GM23338 (cell line): Measurements from ENCODE around the gene ELOB. TPM values are rescaled to one million over a fixed set of nuclear protein-coding genes. Genes with fewer than 3 reads are reported as not detected.
A peak's percentile ranks its signal among the peaks of the same experiment; 100 is the strongest.

Source experiments
- ATAC-seq: fragments of 200-7000 bp; cut with Tn5 transposase; 3 replicates; pipeline ENCODE4 v1.9.1; 2020
- DNase-seq: peaks from one replicate; pipeline ENCODE4 v3.0.0-alpha.2; 2015; ENCODE audit warnings: low spot score
- H2AFZ ChIP-seq: fragments of 200-600 bp; sonication (generic); 2 replicates; pipeline ENCODE4 v1.8.0; 2016; ENCODE audit warnings: antibody characterized with exemption, mild to moderate bottlenecking, moderate library complexity
- H3F3A ChIP-seq: fragments of 200-600 bp; sonication (generic); replicated peaks from 2 replicates; pipeline ENCODE4 v1.8.0; 2017; ENCODE audit warnings: antibody characterized with exemption, mixed run types, low read depth
- H3K27ac ChIP-seq: fragments of 200-600 bp; sonication (generic); 2 replicates; pipeline ENCODE4 v1.6.1; 2016; ENCODE audit warnings: low read depth
- H3K27me3 ChIP-seq: fragments of 200-600 bp; sonication (generic); 2 replicates; pipeline ENCODE4 v1.8.0; 2016; ENCODE audit warnings: mild to moderate bottlenecking, mixed run types, moderate library complexity; ENCODE audit not compliant: insufficient read depth
- H3K36me3 ChIP-seq: fragments of 200-600 bp; sonication (generic); 2 replicates; pipeline ENCODE4 v1.8.0; 2016; ENCODE audit warnings: mild to moderate bottlenecking; ENCODE audit not compliant: insufficient read depth
- H3K4me1 ChIP-seq: fragments of 200-600 bp; sonication (generic); 2 replicates; pipeline ENCODE4 v1.8.0; 2016; ENCODE audit warnings: mild to moderate bottlenecking, moderate library complexity; ENCODE audit not compliant: insufficient read depth
- H3K4me2 ChIP-seq: fragments of 200-600 bp; sonication (generic); 2 replicates; pipeline ENCODE4 v1.7.1; 2017; ENCODE audit warnings: mixed run types
- H3K4me3 ChIP-seq: fragments of 200-600 bp; sonication (generic); 2 replicates; pipeline ENCODE4 v1.6.1; 2016; ENCODE audit warnings: mixed run types
- H3K79me2 ChIP-seq: fragments of 200-600 bp; sonication (generic); replicated peaks from 2 replicates; pipeline ENCODE4 v1.8.0; 2017; ENCODE audit warnings: mild to moderate bottlenecking; ENCODE audit not compliant: insufficient read depth
- H3K9me2 ChIP-seq: fragments of 200-600 bp; sonication (generic); 2 replicates; pipeline ENCODE4 v1.8.0; 2017; ENCODE audit not compliant: insufficient read depth
- H4K20me1 ChIP-seq: fragments of 200-600 bp; sonication (generic); replicated peaks from 2 replicates; pipeline ENCODE4 v1.8.0; 2017; ENCODE audit warnings: mild to moderate bottlenecking; ENCODE audit not compliant: insufficient read depth
- H3K27ac Mint-ChIP-seq: 2 replicates; pipeline ENCODE4 v1.8.0; 2020; ENCODE audit warnings: inconsistent platforms, mild to moderate bottlenecking, moderate library complexity, mixed read lengths
- H3K27me3 Mint-ChIP-seq: 3 replicates; pipeline ENCODE4 v1.8.0; 2022; ENCODE audit warnings: low read depth, mild to moderate bottlenecking, moderate library complexity, mixed read lengths, inconsistent platforms; ENCODE audit not compliant: insufficient read depth, poor library complexity
- H3K36me3 Mint-ChIP-seq: 3 replicates; pipeline ENCODE4 v1.8.0; 2021; ENCODE audit warnings: low read depth, mild to moderate bottlenecking, inconsistent platforms, moderate library complexity, mixed read lengths
- H3K4me1 Mint-ChIP-seq: 3 replicates; pipeline ENCODE4 v1.8.0; 2020; ENCODE audit warnings: mild to moderate bottlenecking, inconsistent platforms, mixed read lengths
- H3K4me3 Mint-ChIP-seq: 3 replicates; pipeline ENCODE4 v1.8.0; 2021; ENCODE audit warnings: moderate library complexity, mild to moderate bottlenecking, inconsistent platforms, mixed read lengths
- H3K9me3 Mint-ChIP-seq: 3 replicates; pipeline ENCODE4 v1.8.0; 2020; ENCODE audit warnings: moderate library complexity, mild to moderate bottlenecking, inconsistent platforms, mixed read lengths
- CTCF ChIP-seq, 2 experiments: fragments of 200-600 bp in 1 of 2; sonication (generic) in 1 of 2; conservative IDR thresholded peaks; 2 replicates each; pipeline versions ENCODE4 v1.5.1 to v1.6.1; 2016 to 2017; ENCODE audit warnings: antibody characterized with exemption in 2 of 2, low read depth in 2 of 2, mild to moderate bottlenecking in 2 of 2, moderate library complexity in 1 of 2
- ETS1 ChIP-seq: IDR thresholded peaks from 2 replicates; pipeline ENCODE4 v1.6.1; 2016; ENCODE audit warnings: antibody characterized with exemption
- EZH2 ChIP-seq: fragments of 200-600 bp; sonication (generic); IDR thresholded peaks from one replicate; pipeline ENCODE4 v1.8.0; 2017; ENCODE audit warnings: antibody characterized with exemption, mild to moderate bottlenecking, low read depth; ENCODE audit not compliant: unreplicated experiment
- EZH2phosphoT487 ChIP-seq: fragments of 200-600 bp; sonication (generic); IDR thresholded peaks from one replicate; pipeline ENCODE4 v1.8.1; 2018; ENCODE audit warnings: antibody characterized with exemption; ENCODE audit not compliant: unreplicated experiment
- POLR2AphosphoS5 ChIP-seq: IDR thresholded peaks from 2 replicates; pipeline ENCODE4 v1.6.1; 2016; ENCODE audit warnings: antibody characterized with exemption, low read depth
- STAT1 ChIP-seq: IDR thresholded peaks from one replicate; pipeline ENCODE4 v1.6.1; 2016; ENCODE audit warnings: antibody characterized with exemption; ENCODE audit not compliant: unreplicated experiment
- polyA plus RNA-seq: library from polyadenylated mRNA; unstranded; fragments of >200 nt; fragmentation: Nextera tagmentation; extraction: Ambion mirVana; gene quantifications from 2 replicates; pipeline ENCODE4 v1.2.1, GENCODE V29; 2016
- total RNA-seq: library from RNA; depleted of rRNA; stranded (reverse); fragments of >200 nt; shearing (Covaris generic); gene quantifications from 2 replicates; pipeline ENCODE4 v1.2.3, GENCODE V29; 2014

The ELOB gene
- total and polyA plus RNA-seq, 2 experiments from 2014 or later, result 278 to 756 TPM

GRCh38 chr16:2777903-2778629 is 986 bp upstream of the ELOB start:
- Histone ChIP-seq H4K20me1 (peaks cover 7% of the 10 kb centered on the region), H3K9me2 (no peaks in the 10 kb centered on the region), H3K4me1 (peaks cover 14% of the 10 kb centered on the region), H3K4me3 (peak overlapping the region; percentile 98), H3K79me2 (peaks cover 26% of the 10 kb centered on the region), H3K36me3 (0 out of 2 replicates have a peak, but pooled peaks cover 3% of the 10 kb centered on the region), H3F3A (peaks cover 19% of the 10 kb centered on the region; the same call in 1 of the 2 replicates), H3K27me3 (no peaks in the 10 kb centered on the region), H3K4me2 (peak overlapping the region; percentile 97), H3K27ac (peak overlapping the region; percentile 97), H2AFZ (no peak overlapping the region)
- H3K4me3 Mint-ChIP-seq, result peak overlapping the region; percentile 92
- H3K4me1 Mint-ChIP-seq, result peaks cover 22% of the 10 kb centered on the region
- ATAC-seq (peak; percentile 22), DNase-seq (peak; percentile 51)
- no peaks in the 10 kb centered on the region; the same call in 1 of the 3 replicates for H3K9me3 Mint-ChIP-seq
- peak overlapping the region; percentile 98 for H3K27ac Mint-ChIP-seq
- no peak for TF ChIP-seq CTCF (conservative IDR thresholded peaks at IDR 0.05; ENCODE audit: low read depth in 2 of 2)
- no peak for TF ChIP-seq STAT1
- peak; percentile 43 for TF ChIP-seq POLR2AphosphoS5
- H3K27me3 Mint-ChIP-seq, result peaks cover 18% of the 10 kb centered on the region
- peaks cover 29% of the 10 kb centered on the region for H3K36me3 Mint-ChIP-seq

- Histone ChIP-seq H3K4me2 (peak overlapping the region; percentile 78), H3K79me2 (peaks cover 26% of the 10 kb centered on the region), H3F3A (peaks cover 32% of the 10 kb centered on the region), H3K4me3 (peak overlapping the region; percentile 91), H4K20me1 (peaks cover 11% of the 10 kb centered on the region), H3K36me3 (0 out of 2 replicates have a peak, but pooled peaks cover 3% of the 10 kb centered on the region), H3K27ac (no peak overlapping the region), H3K27me3 (no peaks in the 10 kb centered on the region), H2AFZ (no peak overlapping the region), H3K9me2 (no peaks in the 10 kb centered on the region), H3K4me1 (peaks cover 14% of the 10 kb centered on the region)
- ATAC-seq (peak; percentile 1; the same call in 1 of the 3 replicates), DNase-seq (peak; percentile 48)
- H3K36me3 Mint-ChIP-seq, result peaks cover 42% of the 10 kb centered on the region
- TF ChIP-seq EZH2phosphoT487, result no peak
- peak overlapping the region; percentile 91 for H3K27ac Mint-ChIP-seq
- peaks cover 25% of the 10 kb centered on the region for H3K4me1 Mint-ChIP-seq
- peak overlapping the region; percentile 92 for H3K4me3 Mint-ChIP-seq
- H3K27me3 Mint-ChIP-seq, result peaks cover 31% of the 10 kb centered on the region
- H3K9me3 Mint-ChIP-seq, result no peaks in the 10 kb centered on the region; the same call in 1 of the 3 replicates
These were observed 460 bp downstream of the ELOB start for GRCh38 chr16:2776500-2777139.

GRCh38 chr16:2775765-2776499 is 1.1 kb downstream of the ELOB start:
- Histone ChIP-seq H2AFZ (no peak overlapping the region), H3K4me1 (peaks cover 14% of the 10 kb centered on the region), H3K27me3 (no peaks in the 10 kb centered on the region), H3F3A (peaks cover 37% of the 10 kb centered on the region), H3K4me2 (peak overlapping the region; percentile 78), H3K9me2 (no peaks in the 10 kb centered on the region), H3K4me3 (peak overlapping the region; percentile 91), H3K79me2 (peaks cover 29% of the 10 kb centered on the region), H4K20me1 (peaks cover 16% of the 10 kb centered on the region), H3K36me3 (0 out of 2 replicates have a peak, but pooled peaks cover 3% of the 10 kb centered on the region), H3K27ac (no peak overlapping the region)
- DNase-seq, result no peak
- peaks cover 49% of the 10 kb centered on the region for H3K36me3 Mint-ChIP-seq
- H3K27ac Mint-ChIP-seq, result peak overlapping the region; percentile 91
- peaks cover 32% of the 10 kb centered on the region for H3K27me3 Mint-ChIP-seq
- H3K4me3 Mint-ChIP-seq, result peak overlapping the region; percentile 92
- H3K4me1 Mint-ChIP-seq, result peaks cover 30% of the 10 kb centered on the region
- ATAC-seq, result no peak
- H3K9me3 Mint-ChIP-seq, result no peaks in the 10 kb centered on the region; the same call in 1 of the 3 replicates
- TF ChIP-seq EZH2, result no peak
- TF ChIP-seq ETS1, result no peak
- no peak for TF ChIP-seq POLR2AphosphoS5
- TF ChIP-seq EZH2phosphoT487, result no peak
- no peak for TF ChIP-seq CTCF (conservative IDR thresholded peaks at IDR 0.05; ENCODE audit: low read depth in 2 of 2)
